Hepatocyte (in vitro differentiated cells): Measurements from ENCODE around the gene HIPK3.

Source experiments
- EZH2 ChIP-seq: fragments of 200-600 bp; sonication (generic); IDR thresholded peaks from 2 replicates; pipeline ENCODE4 v1.6.1; 2016; ENCODE audit warnings: antibody characterized with exemption, mild to moderate bottlenecking, borderline replicate concordance
- TF ChIP-seq, protein P1 (sequence below): fragments of 200-600 bp; sonication (generic); IDR thresholded peaks from 2 replicates; pipeline ENCODE4 v1.5.1; 2016; ENCODE audit warnings: antibody characterized with exemption, mild to moderate bottlenecking; ENCODE audit not compliant: poor library complexity

DNA sequence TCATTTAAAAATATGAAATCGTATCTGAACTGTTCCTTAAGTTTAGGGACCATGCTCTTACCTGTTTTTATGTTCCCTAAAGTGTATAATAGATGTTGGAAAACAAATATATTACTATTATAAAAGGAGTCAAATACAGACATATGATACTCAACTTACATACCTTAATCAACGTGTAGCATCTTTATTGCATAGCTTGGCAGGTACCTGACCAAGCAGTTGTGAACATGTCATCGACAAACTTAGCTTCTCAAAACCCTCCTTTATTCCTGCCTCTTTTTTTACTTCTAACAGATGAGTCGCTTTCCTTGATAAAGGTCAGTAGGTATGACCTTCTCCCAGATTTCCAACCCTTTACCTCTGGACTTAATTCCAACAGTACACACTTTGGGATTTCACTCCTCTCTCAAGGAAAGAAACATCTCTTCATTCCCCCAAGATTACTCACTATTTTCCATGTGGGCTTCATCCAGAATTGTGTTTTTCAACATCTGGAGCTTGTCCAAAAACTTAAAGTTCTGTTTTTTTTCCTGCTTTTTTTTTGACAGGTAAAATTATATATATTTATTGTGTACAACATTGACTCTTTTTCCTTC, 11.9 kb downstream of the HIPK3 start:
- TF ChIP-seq, protein P1, sequence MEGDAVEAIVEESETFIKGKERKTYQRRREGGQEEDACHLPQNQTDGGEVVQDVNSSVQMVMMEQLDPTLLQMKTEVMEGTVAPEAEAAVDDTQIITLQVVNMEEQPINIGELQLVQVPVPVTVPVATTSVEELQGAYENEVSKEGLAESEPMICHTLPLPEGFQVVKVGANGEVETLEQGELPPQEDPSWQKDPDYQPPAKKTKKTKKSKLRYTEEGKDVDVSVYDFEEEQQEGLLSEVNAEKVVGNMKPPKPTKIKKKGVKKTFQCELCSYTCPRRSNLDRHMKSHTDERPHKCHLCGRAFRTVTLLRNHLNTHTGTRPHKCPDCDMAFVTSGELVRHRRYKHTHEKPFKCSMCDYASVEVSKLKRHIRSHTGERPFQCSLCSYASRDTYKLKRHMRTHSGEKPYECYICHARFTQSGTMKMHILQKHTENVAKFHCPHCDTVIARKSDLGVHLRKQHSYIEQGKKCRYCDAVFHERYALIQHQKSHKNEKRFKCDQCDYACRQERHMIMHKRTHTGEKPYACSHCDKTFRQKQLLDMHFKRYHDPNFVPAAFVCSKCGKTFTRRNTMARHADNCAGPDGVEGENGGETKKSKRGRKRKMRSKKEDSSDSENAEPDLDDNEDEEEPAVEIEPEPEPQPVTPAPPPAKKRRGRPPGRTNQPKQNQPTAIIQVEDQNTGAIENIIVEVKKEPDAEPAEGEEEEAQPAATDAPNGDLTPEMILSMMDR, result no peak
- TF ChIP-seq EZH2, result no peak
